Type B pancreatic cell (in vitro differentiated cells): Measurements from ENCODE around the gene TTLL5. TPM values are rescaled to one million over a fixed set of nuclear protein-coding genes. Genes with fewer than 3 reads are reported as not detected.

Experiments
- DNase-seq: peaks from one replicate; pipeline ENCODE4 v3.0.0; 2021; ENCODE audit warnings: mixed read lengths; ENCODE audit not compliant: unreplicated experiment; ENCODE audit errors: extremely low spot score
- H3K27ac Mint-ChIP-seq: 2 replicates; pipeline ENCODE4 v1.8.0; 2021; ENCODE audit warnings: mild to moderate bottlenecking, mixed read lengths
- H3K27me3 Mint-ChIP-seq: 2 replicates; pipeline ENCODE4 v1.8.0; 2021; ENCODE audit warnings: mixed read lengths
- H3K36me3 Mint-ChIP-seq: 2 replicates; pipeline ENCODE4 v1.8.0; 2021; ENCODE audit warnings: mixed read lengths
- H3K4me1 Mint-ChIP-seq: one replicate; pipeline ENCODE4 v1.8.0; 2021; ENCODE audit warnings: mixed read lengths; ENCODE audit not compliant: unreplicated experiment
- H3K4me3 Mint-ChIP-seq: 2 replicates; pipeline ENCODE4 v1.8.0; 2021; ENCODE audit warnings: mild to moderate bottlenecking, mixed read lengths
- H3K9me3 Mint-ChIP-seq: 2 replicates; pipeline ENCODE4 v1.8.0; 2021; ENCODE audit warnings: mixed read lengths
- CTCF ChIP-seq: fragments of 200-600 bp; sonication (generic); conservative IDR thresholded peaks from 2 replicates; pipeline ENCODE4 v1.5.0; 2021; ENCODE audit warnings: antibody characterized with exemption, mild to moderate bottlenecking
- total RNA-seq: library from RNA; stranded (reverse); gene quantifications from 2 replicates; pipeline ENCODE4 v1.2.1, GENCODE V29; 2021; ENCODE audit warnings: low replicate concordance

The TTLL5 gene
- total RNA-seq, 1 donor from 2014 or later = 44.7 TPM

GRCh38 chr14:75906680-75907280, 245.7 kb downstream of the TTLL5 start:
- no peak overlapping the region for H3K27ac Mint-ChIP-seq
- H3K36me3 Mint-ChIP-seq = peaks cover 3% of the 10 kb centered on the region
- H3K27me3 Mint-ChIP-seq = no peaks in the 10 kb centered on the region
- peak; percentile 95 for TF ChIP-seq CTCF
- peaks cover 50% of the 10 kb centered on the region for H3K4me1 Mint-ChIP-seq
- H3K9me3 Mint-ChIP-seq = no peaks in the 10 kb centered on the region
- H3K4me3 Mint-ChIP-seq = no peak overlapping the region
- DNase-seq = no peak

GRCh38 chr14:75907756-75908359, 246.8 kb downstream of the TTLL5 start:
- H3K36me3 Mint-ChIP-seq = peaks cover 3% of the 10 kb centered on the region
- no peaks in the 10 kb centered on the region for H3K27me3 Mint-ChIP-seq
- H3K27ac Mint-ChIP-seq = no peak overlapping the region
- peaks cover 56% of the 10 kb centered on the region for H3K4me1 Mint-ChIP-seq
- peak overlapping the region; percentile 15 for H3K4me3 Mint-ChIP-seq
- TF ChIP-seq CTCF = no peak
- DNase-seq = no peak
- H3K9me3 Mint-ChIP-seq = no peaks in the 10 kb centered on the region

- no peaks in the 10 kb centered on the region for H3K9me3 Mint-ChIP-seq
- H3K27ac Mint-ChIP-seq = peak overlapping the region; percentile 43
- peaks cover 3% of the 10 kb centered on the region for H3K36me3 Mint-ChIP-seq
- H3K4me1 Mint-ChIP-seq = peaks cover 52% of the 10 kb centered on the region
- H3K4me3 Mint-ChIP-seq = no peak overlapping the region
- DNase-seq = no peak
- no peaks in the 10 kb centered on the region for H3K27me3 Mint-ChIP-seq
- peak; percentile 26 for TF ChIP-seq CTCF
Measured at GRCh38 chr14:75909630-75910029, 248.6 kb downstream of the TTLL5 start.

- no peak for TF ChIP-seq CTCF
- peaks cover 3% of the 10 kb centered on the region for H3K9me3 Mint-ChIP-seq
- H3K4me1 Mint-ChIP-seq = peaks cover 51% of the 10 kb centered on the region
- peaks cover 6% of the 10 kb centered on the region for H3K36me3 Mint-ChIP-seq
- H3K27ac Mint-ChIP-seq = peak overlapping the region; percentile 52
- H3K27me3 Mint-ChIP-seq = no peaks in the 10 kb centered on the region
- no peak overlapping the region for H3K4me3 Mint-ChIP-seq
- no peak for DNase-seq
Measured at GRCh38 chr14:75910048-75910447, 249.0 kb downstream of the TTLL5 start.

- Mint-ChIP-seq H3K9me3 (peaks cover 5% of the 10 kb centered on the region), H3K27me3 (no peaks in the 10 kb centered on the region), H3K36me3 (peaks cover 11% of the 10 kb centered on the region), H3K4me3 (peak overlapping the region; percentile 56), H3K27ac (peak overlapping the region; percentile 78), H3K4me1 (peaks cover 41% of the 10 kb centered on the region)
- DNase-seq = no peak
- no peak for TF ChIP-seq CTCF
Measured at GRCh38 chr14:75911883-75912282, 250.8 kb downstream of the TTLL5 start.
